ENCODE measurements around the gene FKBP15. TPM values are rescaled to one million over a fixed set of nuclear protein-coding genes. Genes with fewer than 3 reads are reported as not detected.

FKBP15 gene
- polyA plus RNA-seq, 1 of the 3 experiments (the other 2 are of a cell fraction), result 13.9 TPM

- TF ChIP-seq TEAD4 (IDR thresholded peaks at IDR 0.05; ENCODE audit: borderline replicate concordance, insufficient read depth), result no peak
- no peak for TF ChIP-seq NFIC (IDR thresholded peaks at IDR 0.05; ENCODE audit: borderline replicate concordance)
- TF ChIP-seq USF1 (IDR thresholded peaks at IDR 0.05; ENCODE audit: borderline replicate concordance, low read depth), result no peak
Measured at GRCh38 chr9:113166039-113166438, 55.0 kb downstream of the FKBP15 start (continued).

DNA sequence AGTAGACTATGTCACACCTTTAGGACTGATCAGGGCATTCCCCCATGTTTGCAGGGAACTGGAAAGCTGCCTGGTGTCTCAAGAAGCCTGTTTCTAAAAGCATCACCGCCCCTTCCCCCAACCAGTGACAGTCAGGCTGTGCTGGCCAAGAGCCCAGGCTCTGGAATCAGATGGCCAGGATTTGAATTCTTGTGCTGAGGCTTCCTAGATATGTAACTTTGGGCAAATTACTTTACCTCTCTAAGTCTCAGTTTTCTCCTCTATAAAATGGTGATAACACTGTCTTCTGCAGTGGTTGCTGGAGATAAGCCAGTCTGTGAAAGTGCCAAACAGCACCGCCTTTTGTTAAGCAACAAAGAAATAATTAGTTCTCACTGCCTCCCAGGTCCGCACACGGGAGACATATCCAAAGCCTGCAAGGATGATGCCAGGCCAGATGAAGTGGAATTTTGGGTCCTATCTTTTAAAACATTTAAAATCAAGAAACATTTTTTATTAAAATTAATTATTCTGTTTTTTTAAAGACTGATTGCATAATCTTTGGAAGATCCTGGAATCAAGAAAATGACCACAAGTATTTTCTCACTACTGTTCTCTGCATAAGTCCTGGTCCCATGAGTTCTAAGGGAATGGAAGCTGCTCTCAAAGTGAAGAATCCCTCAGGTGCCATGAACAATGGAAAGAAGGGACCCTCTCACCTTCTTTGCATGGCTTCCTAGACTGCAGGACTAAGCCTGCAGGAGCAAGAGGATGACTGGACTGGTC lies 56.4 kb downstream of the FKBP15 start:
- Histone ChIP-seq H3K4me2 (no peak overlapping the region), H3K79me2 (ENCODE audit: insufficient read depth) (no peaks in the 10 kb centered on the region), H3K4me1 (ENCODE audit: control insufficient read depth in 1 of 2, insufficient read depth in 2 of 2, low read depth in 1 of 2, low read length in 1 of 2) (peaks cover 5 to 11% of the 10 kb centered on the region in 2 experiments; a peak in 1 of 4 replicates), H3K27me3 (ENCODE audit: insufficient read depth) (no peaks in the 10 kb centered on the region), H3K4me3 (ENCODE audit: low read depth in 2 of 2, low read length in 1 of 2) (no peak overlapping the region), H4K20me1 (ENCODE audit: insufficient read depth) (no peaks in the 10 kb centered on the region), H3K9me2 (no peaks in the 10 kb centered on the region), H3K27ac (ENCODE audit: low read depth in 2 of 2, low read length in 1 of 2) (peak overlapping the region in 1 of 2 experiments; percentile 22; a peak in 2 of 4 replicates), H3F3A (replicated peaks; ENCODE audit: insufficient read depth) (no peaks in the 10 kb centered on the region), H3K9me3 (no peaks in the 10 kb centered on the region), H3K36me3 (replicated peaks in 1 of 2; ENCODE audit: control insufficient read depth in 1 of 2, insufficient read depth in 2 of 2, low read length in 1 of 2) (peaks cover 31 to 83% of the 10 kb centered on the region in 2 experiments), H2AFZ (ENCODE audit: low read depth) (no peak overlapping the region), H3K9ac (no peak overlapping the region)
- CTCF ChIA-PET, result no interaction called here
- POLR2A ChIA-PET, result no interaction called here
- WGBS (ENCODE audit: low lambda C conversion rate), result 95% methylated on average over 4 of the region's 4 CpGs
- peak; percentile 21 for DNase-seq
- TF ChIP-seq SIN3A (IDR thresholded peaks at IDR 0.05; ENCODE audit: borderline replicate concordance, low read depth, low read length) (no peak), MAX (IDR thresholded peaks at IDR 0.05; ENCODE audit: low read depth) (no peak), YY1 (IDR thresholded peaks at IDR 0.05; ENCODE audit: low read depth) (no peak), JUND (IDR thresholded peaks at IDR 0.05) (no peak), MEF2A (IDR thresholded peaks at IDR 0.05; ENCODE audit: borderline replicate concordance, low read depth) (no peak), TCF12 (IDR thresholded peaks at IDR 0.05) (no peak), RXRA (IDR thresholded peaks at IDR 0.05; ENCODE audit: borderline replicate concordance, low read depth) (no peak), ELF1 (IDR thresholded peaks at IDR 0.05) (no peak), EP300 (IDR thresholded peaks at IDR 0.05; ENCODE audit: borderline replicate concordance in 1 of 2, low read depth in 1 of 2, low read length in 1 of 2) (no peak), NRF1 (IDR thresholded peaks at IDR 0.05; ENCODE audit: low read depth, low read length) (no peak), GATA2 (CRISPR knock-in tag; IDR thresholded peaks at IDR 0.05) (no peak), CHD2 (IDR thresholded peaks at IDR 0.05; ENCODE audit: low read length, partially characterized antibody) (no peak), FOXJ3 (CRISPR knock-in tag; IDR thresholded peaks at IDR 0.05) (no peak), ZBTB33 (IDR thresholded peaks at IDR 0.05; ENCODE audit: borderline replicate concordance, low read depth) (no peak), USF2 (IDR thresholded peaks at IDR 0.05; ENCODE audit: borderline replicate concordance, low read depth, low read length) (no peak), MXI1 (IDR thresholded peaks at IDR 0.05; ENCODE audit: low read depth, low read length) (no peak), USF1 (IDR thresholded peaks at IDR 0.05; ENCODE audit: borderline replicate concordance, low read depth) (no peak)
- TF ChIP-seq, protein P1, sequence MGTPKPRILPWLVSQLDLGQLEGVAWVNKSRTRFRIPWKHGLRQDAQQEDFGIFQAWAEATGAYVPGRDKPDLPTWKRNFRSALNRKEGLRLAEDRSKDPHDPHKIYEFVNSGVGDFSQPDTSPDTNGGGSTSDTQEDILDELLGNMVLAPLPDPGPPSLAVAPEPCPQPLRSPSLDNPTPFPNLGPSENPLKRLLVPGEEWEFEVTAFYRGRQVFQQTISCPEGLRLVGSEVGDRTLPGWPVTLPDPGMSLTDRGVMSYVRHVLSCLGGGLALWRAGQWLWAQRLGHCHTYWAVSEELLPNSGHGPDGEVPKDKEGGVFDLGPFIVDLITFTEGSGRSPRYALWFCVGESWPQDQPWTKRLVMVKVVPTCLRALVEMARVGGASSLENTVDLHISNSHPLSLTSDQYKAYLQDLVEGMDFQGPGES (IDR thresholded peaks at IDR 0.05; ENCODE audit: low read depth, low read length), result no peak
- TF ChIP-seq, protein P2, sequence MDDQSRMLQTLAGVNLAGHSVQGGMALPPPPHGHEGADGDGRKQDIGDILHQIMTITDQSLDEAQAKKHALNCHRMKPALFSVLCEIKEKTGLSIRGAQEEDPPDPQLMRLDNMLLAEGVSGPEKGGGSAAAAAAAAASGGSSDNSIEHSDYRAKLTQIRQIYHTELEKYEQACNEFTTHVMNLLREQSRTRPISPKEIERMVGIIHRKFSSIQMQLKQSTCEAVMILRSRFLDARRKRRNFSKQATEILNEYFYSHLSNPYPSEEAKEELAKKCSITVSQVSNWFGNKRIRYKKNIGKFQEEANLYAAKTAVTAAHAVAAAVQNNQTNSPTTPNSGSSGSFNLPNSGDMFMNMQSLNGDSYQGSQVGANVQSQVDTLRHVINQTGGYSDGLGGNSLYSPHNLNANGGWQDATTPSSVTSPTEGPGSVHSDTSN (IDR thresholded peaks at IDR 0.05), result no peak

Data from SK-N-SH (cell line).